ENCODE data around the gene SYNE3.

- TF ChIP-seq, protein P1, sequence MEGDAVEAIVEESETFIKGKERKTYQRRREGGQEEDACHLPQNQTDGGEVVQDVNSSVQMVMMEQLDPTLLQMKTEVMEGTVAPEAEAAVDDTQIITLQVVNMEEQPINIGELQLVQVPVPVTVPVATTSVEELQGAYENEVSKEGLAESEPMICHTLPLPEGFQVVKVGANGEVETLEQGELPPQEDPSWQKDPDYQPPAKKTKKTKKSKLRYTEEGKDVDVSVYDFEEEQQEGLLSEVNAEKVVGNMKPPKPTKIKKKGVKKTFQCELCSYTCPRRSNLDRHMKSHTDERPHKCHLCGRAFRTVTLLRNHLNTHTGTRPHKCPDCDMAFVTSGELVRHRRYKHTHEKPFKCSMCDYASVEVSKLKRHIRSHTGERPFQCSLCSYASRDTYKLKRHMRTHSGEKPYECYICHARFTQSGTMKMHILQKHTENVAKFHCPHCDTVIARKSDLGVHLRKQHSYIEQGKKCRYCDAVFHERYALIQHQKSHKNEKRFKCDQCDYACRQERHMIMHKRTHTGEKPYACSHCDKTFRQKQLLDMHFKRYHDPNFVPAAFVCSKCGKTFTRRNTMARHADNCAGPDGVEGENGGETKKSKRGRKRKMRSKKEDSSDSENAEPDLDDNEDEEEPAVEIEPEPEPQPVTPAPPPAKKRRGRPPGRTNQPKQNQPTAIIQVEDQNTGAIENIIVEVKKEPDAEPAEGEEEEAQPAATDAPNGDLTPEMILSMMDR (IDR thresholded peaks at IDR 0.05), result no peak
- TF ChIP-seq POLR2AphosphoS5 (IDR thresholded peaks at IDR 0.05), result no peak
- no peak for TF ChIP-seq POLR2A (IDR thresholded peaks at IDR 0.05)
Measured at GRCh38 chr14:95538801-95539509, 22.5 kb upstream of the SYNE3 start.

Measured in prostate gland (tissue), 2 donors.